Prostate gland (tissue), 2 donors: ENCODE results near the gene TOX3.

Experiments
- POLR2A ChIP-seq: fragments of 450-650 bp; IDR thresholded peaks from one replicate; pipeline ENCODE4 v1.6.1; 2016; ENCODE audit warnings: antibody characterized with exemption, mild to moderate bottlenecking
- POLR2AphosphoS5 ChIP-seq: sonication (generic); formaldehyde crosslinking; IDR thresholded peaks from one replicate; pipeline ENCODE4 v1.6.1; 2017; ENCODE audit warnings: antibody characterized with exemption
- TF ChIP-seq, protein P1 (sequence below), 4 experiments: fragments of 200-600 bp in 2 of 4; fragments of 450-650 bp in 2 of 4; sonication (generic) in 2 of 4; IDR thresholded peaks; 1 replicate in 3 of 4; 2 replicates in 1 of 4; pipeline ENCODE4 v1.5.1; 2016 to 2019; ENCODE audit warnings: antibody characterized with exemption in 4 of 4, mild to moderate bottlenecking in 2 of 4, moderate library complexity in 2 of 4

GRCh38 chr16:52480237-52480636, 66.7 kb downstream of the TOX3 start:
- no peak for TF ChIP-seq POLR2A
- TF ChIP-seq, protein P1, sequence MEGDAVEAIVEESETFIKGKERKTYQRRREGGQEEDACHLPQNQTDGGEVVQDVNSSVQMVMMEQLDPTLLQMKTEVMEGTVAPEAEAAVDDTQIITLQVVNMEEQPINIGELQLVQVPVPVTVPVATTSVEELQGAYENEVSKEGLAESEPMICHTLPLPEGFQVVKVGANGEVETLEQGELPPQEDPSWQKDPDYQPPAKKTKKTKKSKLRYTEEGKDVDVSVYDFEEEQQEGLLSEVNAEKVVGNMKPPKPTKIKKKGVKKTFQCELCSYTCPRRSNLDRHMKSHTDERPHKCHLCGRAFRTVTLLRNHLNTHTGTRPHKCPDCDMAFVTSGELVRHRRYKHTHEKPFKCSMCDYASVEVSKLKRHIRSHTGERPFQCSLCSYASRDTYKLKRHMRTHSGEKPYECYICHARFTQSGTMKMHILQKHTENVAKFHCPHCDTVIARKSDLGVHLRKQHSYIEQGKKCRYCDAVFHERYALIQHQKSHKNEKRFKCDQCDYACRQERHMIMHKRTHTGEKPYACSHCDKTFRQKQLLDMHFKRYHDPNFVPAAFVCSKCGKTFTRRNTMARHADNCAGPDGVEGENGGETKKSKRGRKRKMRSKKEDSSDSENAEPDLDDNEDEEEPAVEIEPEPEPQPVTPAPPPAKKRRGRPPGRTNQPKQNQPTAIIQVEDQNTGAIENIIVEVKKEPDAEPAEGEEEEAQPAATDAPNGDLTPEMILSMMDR (IDR thresholded peaks at IDR 0.05), result no peak
- TF ChIP-seq POLR2AphosphoS5, result no peak
